Measurements from ENCODE around the gene PEAR1.

GRCh38 chr1:156905651-156906050 is 12.1 kb downstream of the PEAR1 start:
- no peak for TF ChIP-seq CTCF (IDR thresholded peaks at IDR 0.05; ENCODE audit: low read depth, low read length)
- TF ChIP-seq POLR2A (IDR thresholded peaks at IDR 0.05; ENCODE audit: extremely low read depth, insufficient read length), result no peak

Measured in NB4 (cell line).